GM12865 (cell line): ENCODE data around the gene ITGA2.

ENCODE experiments used
- DNase-seq: peaks from one replicate; pipeline ENCODE4 v3.0.0; 2010; ENCODE audit warnings: low read depth
- H3K4me3 ChIP-seq: 2 replicates; pipeline ENCODE4 v1.5.1; 2011; ENCODE audit warnings: mild to moderate bottlenecking, low read depth, low read length, control low read depth
- CTCF ChIP-seq: IDR thresholded peaks from 2 replicates; pipeline ENCODE4 v1.5.1; 2011; ENCODE audit warnings: low read length, control low read depth, low read depth, inconsistent platforms; ENCODE audit not compliant: insufficient read depth; ENCODE audit errors: missing control alignments

ITGA2 gene

GRCh38 chr5:52977264-52977897 is 11.8 kb upstream of the ITGA2 start:
- DNase-seq: no peak
- no peak for TF ChIP-seq CTCF
- H3K4me3 ChIP-seq: no peak overlapping the region

GRCh38 chr5:52981507-52981906 is 7.6 kb upstream of the ITGA2 start:
- TF ChIP-seq CTCF: no peak
- no peak overlapping the region for H3K4me3 ChIP-seq
- no peak for DNase-seq

- no peak for TF ChIP-seq CTCF
Measured at GRCh38 chr5:52983731-52984636, 5.2 kb upstream of the ITGA2 start.

GRCh38 chr5:52985306-52985705 is 3.8 kb upstream of the ITGA2 start:
- no peak overlapping the region for H3K4me3 ChIP-seq
- peak; percentile 21 for DNase-seq
- TF ChIP-seq CTCF: no peak

More at GRCh38 chr5:52983731-52984636, 5.2 kb upstream of the ITGA2 start:
- H3K4me3 ChIP-seq: no peak overlapping the region
- DNase-seq: no peak

- no peak for TF ChIP-seq CTCF
- H3K4me3 ChIP-seq: no peak overlapping the region
- DNase-seq: no peak
Measured at GRCh38 chr5:52987711-52988331, 1.3 kb upstream of the ITGA2 start.

- no peak for DNase-seq
- H3K4me3 ChIP-seq: peak overlapping the region; percentile 48; the same call in 1 of the 2 replicates
- TF ChIP-seq CTCF: no peak
Measured at GRCh38 chr5:52988335-52989024, 672 bp upstream of the ITGA2 start.
